Raji (cell line): ENCODE measurements around the gene PYGL.

Experiments used
- POLR2A ChIP-seq: IDR thresholded peaks from 2 replicates; pipeline ENCODE4 v1.6.1; 2011; ENCODE audit warnings: low read depth, low read length, control low read depth; ENCODE audit not compliant: insufficient read depth

The PYGL gene

GRCh38 chr14:50936882-50937281 lies 7.4 kb downstream of the PYGL start:
- TF ChIP-seq POLR2A = no peak

GRCh38 chr14:50936016-50936340 lies 8.3 kb downstream of the PYGL start:
- no peak for TF ChIP-seq POLR2A

- TF ChIP-seq POLR2A = no peak
Measured at GRCh38 chr14:50935126-50936015, 8.9 kb downstream of the PYGL start.

- no peak for TF ChIP-seq POLR2A
Measured at GRCh38 chr14:50932592-50933495, 11.4 kb downstream of the PYGL start.

GRCh38 chr14:50932156-50932555 lies 12.1 kb downstream of the PYGL start:
- no peak for TF ChIP-seq POLR2A

GRCh38 chr14:50931559-50931958 lies 12.7 kb downstream of the PYGL start:
- TF ChIP-seq POLR2A = no peak

GRCh38 chr14:50929506-50929905 lies 14.8 kb downstream of the PYGL start:
- TF ChIP-seq POLR2A = no peak

GRCh38 chr14:50928002-50928635 lies 16.2 kb downstream of the PYGL start:
- TF ChIP-seq POLR2A = no peak

GRCh38 chr14:50926851-50927386 lies 17.4 kb downstream of the PYGL start:
- TF ChIP-seq POLR2A = no peak

GRCh38 chr14:50924843-50925242 lies 19.4 kb downstream of the PYGL start:
- TF ChIP-seq POLR2A = no peak

GRCh38 chr14:50924236-50924635 lies 20.0 kb downstream of the PYGL start:
- no peak for TF ChIP-seq POLR2A

- TF ChIP-seq POLR2A = no peak
Measured at GRCh38 chr14:50922803-50923202, 21.5 kb downstream of the PYGL start.

GRCh38 chr14:50920482-50921230 lies 23.6 kb downstream of the PYGL start:
- TF ChIP-seq POLR2A = no peak

- TF ChIP-seq POLR2A = no peak
Measured at GRCh38 chr14:50917449-50917848, 26.8 kb downstream of the PYGL start.
